Suprapubic skin (tissue), 4 donors: ENCODE data around the gene ADAMTS3.

Experiments used
- CTCF ChIP-seq, 2 donors: fragments of 200-600 bp in 1 of 2; fragments of 450-650 bp in 1 of 2; sonication (generic) in 1 of 2; IDR thresholded peaks; one replicate each; pipeline ENCODE4 v1.5.1; 2016 to 2019; ENCODE audit warnings: antibody characterized with exemption in 2 of 2, mild to moderate bottlenecking in 1 of 2, moderate library complexity in 1 of 2
- EP300 ChIP-seq: sonication (generic); formaldehyde crosslinking; IDR thresholded peaks from one replicate; pipeline ENCODE4 v1.6.1; 2017; ENCODE audit warnings: antibody characterized with exemption
- POLR2A ChIP-seq, 2 donors: fragments of 450-650 bp; IDR thresholded peaks; one replicate each; pipeline ENCODE4 v1.6.1; 2017; ENCODE audit warnings: antibody characterized with exemption in 2 of 2, mild to moderate bottlenecking in 2 of 2, moderate library complexity in 2 of 2
- POLR2AphosphoS5 ChIP-seq, 3 donors: sonication (generic); formaldehyde crosslinking; IDR thresholded peaks; one replicate each; pipeline ENCODE4 v1.6.1; 2017; ENCODE audit warnings: antibody characterized with exemption in 3 of 3

- TF ChIP-seq CTCF (IDR thresholded peaks at IDR 0.05) (no peak), POLR2A (IDR thresholded peaks at IDR 0.05) (no peak), POLR2AphosphoS5 (IDR thresholded peaks at IDR 0.05) (no peak), EP300 (no peak)
These were observed 31.0 kb downstream of the ADAMTS3 start for GRCh38 chr4:72538006-72538405.
